BJ (cell line): ENCODE data around the gene CDK14. TPM values are rescaled to one million over a fixed set of nuclear protein-coding genes. Genes with fewer than 3 reads are reported as not detected.

Source experiments
- CTCF ChIA-PET: fragments of 350-600 bp; formaldehyde crosslinking; extraction: SDS; loops from one replicate; lab custom pipeline; 2021; ENCODE audit warnings: antibody characterized with exemption, inconsistent platforms; lab: Yijun Ruan, JAX
- POLR2A ChIA-PET: fragments of 300-600 bp; sonication (Branson Sonifier 250); formaldehyde crosslinking; extraction: SDS; loops from one replicate; lab custom pipeline; 2021; ENCODE audit warnings: antibody characterized with exemption; lab: Charles Lee
- DNase-seq: peaks from one replicate; pipeline ENCODE4 v3.0.0-alpha.2; 2011; ENCODE audit warnings: low read depth
- H3K27me3 ChIP-seq: 2 replicates; pipeline ENCODE4 v1.6.0; 2011; ENCODE audit warnings: low read length; ENCODE audit not compliant: control insufficient read depth, insufficient read depth
- H3K36me3 ChIP-seq: 2 replicates; pipeline ENCODE4 v1.5.1; 2011; ENCODE audit warnings: low read length; ENCODE audit not compliant: control insufficient read depth, insufficient read depth
- H3K4me3 ChIP-seq: 2 replicates; pipeline ENCODE4 v1.5.1; 2011; ENCODE audit warnings: low read depth, mild to moderate bottlenecking, control low read depth, low read length
- CTCF ChIP-seq: IDR thresholded peaks from 2 replicates; pipeline ENCODE4 v1.5.1; 2011; ENCODE audit warnings: low read depth, mild to moderate bottlenecking, control low read depth, inconsistent platforms, low read length, moderate library complexity; ENCODE audit not compliant: insufficient read depth
- polyA plus RNA-seq: library from polyadenylated mRNA; depleted of rRNA; stranded (reverse); fragments of >200 nt; gene quantifications from 2 replicates; pipeline ENCODE4 v1.2.3, GENCODE V29; 2011

The CDK14 gene
- polyA plus RNA-seq, 1 experiment: 6.7 TPM

- DNase-seq: no peak
- H3K4me3 ChIP-seq: no peak overlapping the region
- ChIA-PET POLR2A (no interaction called here), CTCF (interaction anchor here (1.1 kb wide), 1 partner anchor 29 kb away, joined by 3 read pairs; no protein-coding TSS in a partner anchor)
- no peaks in the 10 kb centered on the region for H3K27me3 ChIP-seq
- no peak for TF ChIP-seq CTCF
- no peaks in the 10 kb centered on the region for H3K36me3 ChIP-seq
These were observed 3.9 kb downstream of the CDK14 start for GRCh38 chr7:90599892-90600555.

- POLR2A ChIA-PET: no interaction called here
- Histone ChIP-seq H3K36me3 (peaks cover 1% of the 10 kb centered on the region; the same call in 1 of the 2 replicates), H3K4me3 (no peak overlapping the region), H3K27me3 (no peaks in the 10 kb centered on the region)
- CTCF ChIA-PET: interaction anchor here (1.1 to 1.4 kb wide), 3 partner anchors 27 to 432 kb away, joined by 3 to 4 read pairs (median 3); no protein-coding TSS in a partner anchor
- DNase-seq: no peak
- TF ChIP-seq CTCF: no peak
These were observed 6.2 kb downstream of the CDK14 start for GRCh38 chr7:90602303-90602702.

- no peaks in the 10 kb centered on the region for H3K27me3 ChIP-seq
- peaks cover 1% of the 10 kb centered on the region; the same call in 1 of the 2 replicates for H3K36me3 ChIP-seq
- H3K4me3 ChIP-seq: no peak overlapping the region
- POLR2A ChIA-PET: no interaction called here
- no peak for DNase-seq
- CTCF ChIA-PET: interaction anchor here (0.9 kb wide), 1 partner anchor 8 kb away, joined by 3 read pairs; no protein-coding TSS in a partner anchor
- TF ChIP-seq CTCF: no peak
These were observed 7.2 kb downstream of the CDK14 start for GRCh38 chr7:90603346-90603745.

GRCh38 chr7:90604383-90604782 is 8.3 kb downstream of the CDK14 start:
- DNase-seq: no peak
- no peak for TF ChIP-seq CTCF
- H3K27me3 ChIP-seq: no peaks in the 10 kb centered on the region
- CTCF ChIA-PET: interaction anchor here (0.6 to 1.6 kb wide), 3 partner anchors 9 to 487 kb away, joined by 3 to 5 read pairs (median 3); no protein-coding TSS in a partner anchor
- POLR2A ChIA-PET: no interaction called here
- no peak overlapping the region for H3K4me3 ChIP-seq
- H3K36me3 ChIP-seq: peaks cover 1% of the 10 kb centered on the region; the same call in 1 of the 2 replicates

- no peak for DNase-seq
- peaks cover 1% of the 10 kb centered on the region; the same call in 1 of the 2 replicates for H3K36me3 ChIP-seq
- POLR2A ChIA-PET: no interaction called here
- H3K27me3 ChIP-seq: no peaks in the 10 kb centered on the region
- CTCF ChIA-PET: interaction anchor here (0.6 to 4.4 kb wide), 3 partner anchors 9 to 486 kb away, joined by 3 to 23 read pairs (median 5); partner anchors contain the start of gene CDK14
- H3K4me3 ChIP-seq: no peak overlapping the region
- TF ChIP-seq CTCF: no peak
These were observed 8.9 kb downstream of the CDK14 start for GRCh38 chr7:90605055-90605454.
